ENCODE results near the gene RCSD1. TPM values are rescaled to one million over a fixed set of nuclear protein-coding genes. Genes with fewer than 3 reads are reported as not detected.
A peak's percentile ranks its signal among the peaks of the same experiment; 100 is the strongest.
"Not testable (repeated sequence)": the region's sequence is repeated elsewhere in the genome, so short reads cannot be mapped to it uniquely, and the experiment has no call there.

The RCSD1 gene
- total RNA-seq, 1 experiment from 2014 or later, result not detected

- DNase-seq (ENCODE audit: low read depth), result no peak
Measured at GRCh38 chr1:167711797-167712196, 81.8 kb downstream of the RCSD1 start.

- DNase-seq (ENCODE audit: low read depth), result no peak
Measured at GRCh38 chr1:167713330-167714081, 83.5 kb downstream of the RCSD1 start.

GRCh38 chr1:167714098-167714438 lies 84.0 kb downstream of the RCSD1 start:
- DNase-seq (ENCODE audit: low read depth), result no peak

GRCh38 chr1:167714439-167715156 lies 84.6 kb downstream of the RCSD1 start:
- DNase-seq (ENCODE audit: low read depth), result peak; percentile 84

GRCh38 chr1:167715157-167715999 lies 85.3 kb downstream of the RCSD1 start:
- DNase-seq (ENCODE audit: low read depth), result peak; percentile 84

- DNase-seq (ENCODE audit: low read depth), result no peak
Measured at GRCh38 chr1:167716000-167716271, 85.9 kb downstream of the RCSD1 start.

- no peak for DNase-seq (ENCODE audit: low read depth)
Measured at GRCh38 chr1:167717351-167717750, 87.3 kb downstream of the RCSD1 start.

GRCh38 chr1:167718914-167719691 lies 89.1 kb downstream of the RCSD1 start:
- no peak for DNase-seq (ENCODE audit: low read depth)

- not testable (repeated sequence) for DNase-seq (ENCODE audit: low read depth)
Measured at GRCh38 chr1:167719715-167720421, 89.8 kb downstream of the RCSD1 start.

GRCh38 chr1:167720965-167721616 lies 91.1 kb downstream of the RCSD1 start:
- DNase-seq (ENCODE audit: low read depth), result peak; percentile 55

GRCh38 chr1:167721617-167722151 lies 91.7 kb downstream of the RCSD1 start, which contains the start of gene MPZL1:
MPZL1 (plus strand) TSS chr1:167721982; CDS start chr1:167722152, 170 bp downstream.
- DNase-seq (ENCODE audit: low read depth), result peak; percentile 90

GRCh38 chr1:167722152-167722869 lies 92.3 kb downstream of the RCSD1 start:
- DNase-seq (ENCODE audit: low read depth), result peak; percentile 54

GRCh38 chr1:167722870-167723251 lies 92.8 kb downstream of the RCSD1 start:
- no peak for DNase-seq (ENCODE audit: low read depth)

GRCh38 chr1:167723707-167724323 lies 93.8 kb downstream of the RCSD1 start:
- DNase-seq (ENCODE audit: low read depth), result no peak

GRCh38 chr1:167726008-167726407 lies 96.0 kb downstream of the RCSD1 start:
- DNase-seq (ENCODE audit: low read depth), result no peak

GRCh38 chr1:167728818-167729410 lies 98.9 kb downstream of the RCSD1 start:
- DNase-seq (ENCODE audit: low read depth), result no peak

- no peak for DNase-seq (ENCODE audit: low read depth)
Measured at GRCh38 chr1:167734227-167734626, 104.2 kb downstream of the RCSD1 start.

GRCh38 chr1:167734841-167735240 lies 104.8 kb downstream of the RCSD1 start:
- DNase-seq (ENCODE audit: low read depth), result no peak

All from HT1080 (cell line).